ENCODE measurements around the gene MTA3.

MTA3 gene

DNA sequence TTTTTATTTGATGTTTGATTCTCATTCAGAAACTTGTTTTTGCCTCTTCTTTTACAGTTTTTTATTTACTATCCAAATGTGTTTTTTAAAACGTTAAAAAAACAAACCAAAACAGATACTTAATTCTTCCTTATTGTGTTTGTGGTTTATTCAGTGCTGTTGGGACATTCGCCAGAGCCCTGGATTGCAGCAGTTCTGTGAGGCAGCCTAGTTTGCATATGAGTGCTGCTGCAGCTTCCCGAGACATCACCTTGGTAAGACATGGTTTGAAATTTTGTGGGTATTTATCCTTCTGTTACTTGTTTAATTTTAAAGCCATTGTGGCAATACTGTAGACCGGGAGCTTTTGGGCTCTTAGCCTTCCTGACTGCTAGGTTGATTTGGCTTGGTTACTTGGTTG lies 91.2 kb downstream of the MTA3 start:
- DNase-seq (ENCODE audit: low read depth in 2 of 2) = no peak

DNA sequence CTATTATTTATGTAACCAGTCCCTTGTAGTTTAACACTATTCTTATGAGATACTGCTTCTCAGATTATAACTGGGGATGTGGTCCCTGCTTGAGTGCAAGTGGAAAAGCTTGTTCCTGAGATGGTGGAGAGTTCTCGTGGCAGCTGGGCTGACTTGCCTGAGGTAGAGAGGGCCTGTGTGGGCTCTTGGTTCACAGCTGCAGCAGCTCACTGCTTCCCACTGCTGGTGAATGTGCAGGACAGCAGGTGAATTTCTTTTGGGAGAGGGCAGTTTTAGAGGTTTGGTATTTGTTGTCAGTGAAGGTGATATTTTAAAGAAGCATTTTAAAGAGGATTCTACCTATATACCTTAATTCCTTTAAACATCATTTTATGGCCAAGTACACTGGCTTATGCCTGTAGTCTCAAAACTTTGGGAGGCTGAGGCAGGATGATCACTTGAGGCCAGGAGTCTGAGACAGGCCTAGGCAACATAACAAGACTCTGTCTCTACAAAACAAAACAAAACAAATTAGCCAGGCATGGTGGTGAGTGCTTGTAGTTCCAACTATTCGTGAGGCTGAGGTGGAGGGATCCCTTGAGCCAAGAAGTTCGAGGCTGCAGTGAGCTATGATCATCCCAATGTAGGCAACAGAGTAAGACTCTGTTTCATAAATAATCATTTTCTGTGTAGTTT lies 94.8 kb downstream of the MTA3 start:
- DNase-seq (ENCODE audit: low read depth in 2 of 2) = peak; percentile 37 to 44

DNA sequence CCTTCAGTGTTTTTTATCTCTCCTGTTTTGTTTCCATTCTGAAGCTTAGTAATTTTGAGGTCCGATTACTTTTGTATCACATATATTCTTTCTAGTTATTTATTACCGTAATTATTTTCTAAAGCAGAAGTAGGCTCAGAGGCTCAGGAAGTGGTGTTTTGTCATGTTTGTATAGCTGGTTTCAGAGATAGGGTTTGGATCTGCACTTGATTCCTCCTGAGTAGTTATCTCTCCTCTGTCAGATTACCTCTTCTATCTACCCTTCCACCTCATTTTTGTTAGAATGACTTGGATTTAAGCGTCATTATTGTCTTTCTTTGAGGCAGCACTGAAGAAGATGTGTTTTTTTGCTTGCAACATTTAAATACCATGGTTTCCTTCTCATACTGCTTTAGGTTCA lies 95.4 kb downstream of the MTA3 start:
- no peak for DNase-seq (ENCODE audit: low read depth in 2 of 2)

DNA sequence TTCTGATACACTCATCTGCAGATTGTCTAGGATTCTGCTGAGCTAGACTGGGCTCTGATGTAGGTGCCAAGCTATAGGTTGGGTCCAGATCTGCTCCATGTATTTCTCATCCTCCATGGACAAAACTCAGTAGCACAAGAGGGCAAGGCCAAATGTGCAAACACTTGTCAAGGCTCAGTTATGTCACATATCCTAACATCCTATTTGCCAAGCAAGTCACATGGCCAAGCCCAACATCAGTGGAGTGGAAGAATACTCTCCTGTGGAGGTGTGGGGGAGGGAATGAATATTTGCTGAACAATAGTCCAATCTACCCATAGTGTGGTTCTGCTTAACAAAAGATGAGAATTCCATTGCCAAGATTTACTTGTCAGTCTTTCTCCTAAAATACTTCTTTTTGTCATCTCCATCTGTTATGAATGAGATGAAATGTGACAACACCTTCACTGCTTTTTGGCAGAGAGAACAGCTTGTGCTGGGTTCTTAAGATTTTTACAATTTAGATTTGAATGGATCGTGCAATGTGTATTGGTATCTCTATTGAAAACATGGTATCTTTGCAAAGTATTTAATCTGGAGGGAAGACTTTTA lies 105.7 kb downstream of the MTA3 start:
- DNase-seq (ENCODE audit: low read depth in 2 of 2) = no peak

GRCh38 chr2:42675815-42676214 lies 107.4 kb downstream of the MTA3 start:
- DNase-seq (ENCODE audit: low read depth in 2 of 2) = no peak

DNA sequence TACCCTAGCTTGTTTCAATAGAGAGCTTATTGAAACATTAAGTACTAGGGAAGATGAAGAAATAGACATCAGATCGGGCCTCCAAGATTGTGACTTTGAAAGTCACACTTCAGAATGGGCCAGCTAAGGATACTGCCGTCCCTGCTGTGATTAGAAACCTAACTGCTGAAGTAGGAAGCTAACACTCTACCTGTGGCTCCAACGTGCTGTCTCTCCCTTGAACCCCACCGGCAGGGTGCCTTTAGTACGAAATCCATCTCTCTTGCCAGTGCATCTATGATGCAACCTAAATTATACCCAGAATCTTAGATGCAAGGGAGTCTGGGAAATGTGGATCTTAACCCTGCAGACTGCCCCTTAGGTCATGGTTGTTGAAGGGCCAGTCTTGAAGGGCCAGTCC lies 116.9 kb downstream of the MTA3 start:
- DNase-seq (ENCODE audit: low read depth in 2 of 2) = no peak

DNA sequence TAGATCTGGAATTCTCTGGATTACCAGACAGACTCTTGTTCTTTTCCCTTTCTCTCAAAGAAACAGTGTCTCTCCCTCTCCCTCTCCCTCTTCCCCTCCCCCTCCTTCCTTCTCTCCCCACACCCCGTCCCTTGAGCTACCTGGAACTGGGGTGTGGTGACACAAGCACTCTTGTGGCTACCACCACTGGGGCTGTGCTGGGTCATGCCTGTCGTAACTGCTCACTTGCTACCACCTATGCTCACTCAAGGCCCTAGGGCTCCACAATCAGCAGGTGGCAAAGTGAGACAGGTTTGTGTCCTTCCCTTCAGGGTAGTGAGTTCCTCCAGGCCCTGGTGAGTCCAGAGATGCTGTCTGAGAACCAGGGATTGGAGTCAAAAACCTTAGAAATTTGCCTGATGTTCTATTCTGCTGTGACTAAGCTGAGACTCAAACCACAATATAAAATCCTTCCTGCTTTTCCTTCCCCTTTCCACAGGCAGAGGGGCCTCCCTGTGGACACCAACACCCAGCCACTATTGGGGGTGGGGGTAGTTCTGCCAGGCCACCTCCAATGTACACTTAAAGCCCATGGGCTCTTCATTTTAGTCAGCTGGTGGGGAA lies 124.7 kb downstream of the MTA3 start:
- no peak for DNase-seq (ENCODE audit: low read depth in 2 of 2)

- DNase-seq (ENCODE audit: low read depth in 2 of 2) = no peak
These were observed 125.5 kb downstream of the MTA3 start for GRCh38 chr2:42693688-42694479.

DNA sequence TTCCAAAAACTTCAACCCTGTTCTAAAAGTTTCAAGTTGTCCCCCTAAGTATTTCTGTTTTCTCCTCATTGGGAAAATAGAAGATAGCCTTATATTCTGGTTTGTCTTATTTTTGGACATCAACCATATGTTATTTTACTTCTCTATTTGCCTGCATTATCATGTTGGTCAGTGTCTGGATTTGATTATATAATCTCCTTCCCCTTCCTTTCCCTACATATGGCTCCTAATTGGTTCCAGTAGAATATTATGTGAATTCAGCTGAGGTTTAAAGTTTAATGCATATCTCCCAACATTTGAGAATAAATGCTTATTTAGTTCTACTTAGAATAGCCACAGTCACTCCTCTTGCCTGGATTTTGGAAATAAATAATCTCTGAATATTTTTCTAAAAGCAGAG lies 128.6 kb downstream of the MTA3 start:
- no peak for DNase-seq (ENCODE audit: low read depth in 2 of 2)

DNA sequence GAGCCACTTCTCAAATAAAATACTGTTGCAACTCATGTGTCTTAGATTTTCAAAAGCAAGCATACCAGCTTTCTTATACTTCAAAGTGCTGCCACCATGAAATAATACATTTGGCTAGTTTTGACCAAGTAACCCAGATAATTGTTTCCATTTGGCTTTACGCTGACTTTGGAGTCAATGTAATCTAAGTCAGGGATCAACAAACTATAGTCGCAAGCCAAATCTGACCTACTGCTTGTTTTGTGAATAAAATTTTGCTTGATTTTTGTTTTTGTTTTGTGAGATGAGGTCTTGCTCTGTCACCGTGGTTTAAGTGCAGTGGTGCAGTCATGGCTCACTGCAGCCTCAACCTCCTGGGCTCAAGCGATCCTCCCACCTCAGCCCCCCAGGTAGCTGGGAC lies 130.5 kb downstream of the MTA3 start:
- no peak for DNase-seq (ENCODE audit: low read depth in 2 of 2)

- DNase-seq (ENCODE audit: low read depth in 2 of 2) = no peak
These were observed 138.4 kb downstream of the MTA3 start for GRCh38 chr2:42706836-42707235.

DNA sequence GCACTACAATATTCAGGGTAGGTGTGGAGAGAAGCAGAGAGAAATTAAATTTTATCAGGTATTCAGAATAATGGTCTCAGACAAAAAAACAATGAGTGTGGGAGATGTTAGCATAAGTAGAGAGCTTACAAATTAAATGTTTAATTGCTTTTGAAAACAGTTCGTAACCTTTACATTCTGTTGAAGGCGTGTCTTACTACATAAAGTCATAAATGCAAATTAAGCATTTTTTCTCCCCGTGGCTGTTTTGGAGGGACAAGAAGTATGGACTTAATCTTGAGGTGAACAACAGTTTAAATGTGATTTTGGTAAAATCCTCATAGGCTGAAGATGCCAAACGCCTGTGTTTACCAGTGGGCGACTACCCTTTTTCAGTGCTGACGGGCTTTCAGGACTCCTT lies 139.7 kb downstream of the MTA3 start:
- DNase-seq (ENCODE audit: low read depth in 2 of 2) = no peak

GRCh38 chr2:42711896-42712295 lies 143.5 kb downstream of the MTA3 start:
- no peak for DNase-seq (ENCODE audit: low read depth in 2 of 2)

- DNase-seq (ENCODE audit: low read depth in 2 of 2) = no peak
These were observed 144.5 kb downstream of the MTA3 start for GRCh38 chr2:42712934-42713333.

DNA sequence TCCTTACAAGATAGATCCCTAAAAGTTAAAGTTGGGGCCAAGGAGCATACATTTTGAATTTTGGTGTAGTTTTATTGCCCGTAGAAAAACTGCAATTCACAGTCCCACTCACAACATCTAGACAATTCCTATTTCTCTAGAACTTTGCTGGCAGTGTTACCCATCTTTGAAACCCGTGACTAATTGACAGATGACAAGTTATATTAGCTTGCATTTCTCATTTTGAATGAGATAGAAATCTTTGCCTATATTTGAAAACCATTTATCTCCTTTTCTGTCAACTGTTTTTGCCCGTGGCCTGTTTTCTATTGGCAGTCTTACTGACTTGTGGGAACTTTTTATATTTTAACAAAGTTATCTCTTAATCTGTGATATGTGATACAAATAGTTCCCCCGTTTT lies 145.5 kb downstream of the MTA3 start:
- DNase-seq (ENCODE audit: low read depth in 2 of 2) = no peak

DNA sequence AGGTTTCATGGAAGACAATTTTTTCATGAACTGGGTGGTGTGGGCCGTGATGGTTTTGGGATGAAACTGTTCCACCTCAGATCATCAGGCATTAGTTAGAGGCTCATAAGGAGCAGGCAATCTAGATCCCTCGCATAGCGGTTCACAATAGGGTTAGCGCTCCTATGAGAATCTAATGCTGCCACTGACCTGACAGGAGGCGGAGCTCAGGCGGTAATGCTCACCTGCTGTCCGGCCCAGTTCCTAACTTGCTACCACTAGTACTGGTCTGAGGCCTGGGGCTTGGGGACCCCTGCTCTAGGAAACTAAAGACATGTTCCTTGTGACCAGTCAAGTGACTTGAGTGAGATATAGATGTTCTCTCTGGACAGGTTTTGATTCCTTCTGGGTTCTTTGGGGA lies 146.3 kb downstream of the MTA3 start:
- DNase-seq (ENCODE audit: low read depth in 2 of 2) = no peak

DNA sequence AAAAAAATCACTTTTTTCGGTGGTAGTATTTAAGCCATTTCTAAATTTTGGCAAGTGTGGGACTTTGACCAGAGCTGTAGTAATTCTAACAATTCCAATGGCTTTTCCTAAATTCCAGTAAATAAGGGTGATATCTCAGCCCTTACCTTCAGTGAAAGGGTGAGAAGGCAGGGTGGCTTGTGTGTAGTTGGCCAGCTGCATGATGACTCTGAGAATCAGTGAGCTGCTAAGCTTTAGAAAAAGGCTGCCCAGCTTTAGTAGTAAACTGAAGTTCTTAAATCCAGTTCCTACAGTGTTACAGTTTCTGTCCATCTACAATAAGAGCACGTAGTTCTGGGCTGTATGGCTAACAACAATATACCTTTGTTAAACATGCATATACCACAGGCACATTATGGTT lies 153.5 kb downstream of the MTA3 start:
- no peak for DNase-seq (ENCODE audit: low read depth in 2 of 2)

GRCh38 chr2:42722320-42723190 lies 154.1 kb downstream of the MTA3 start:
- DNase-seq (ENCODE audit: low read depth in 2 of 2) = peak; percentile 9 to 10

DNA sequence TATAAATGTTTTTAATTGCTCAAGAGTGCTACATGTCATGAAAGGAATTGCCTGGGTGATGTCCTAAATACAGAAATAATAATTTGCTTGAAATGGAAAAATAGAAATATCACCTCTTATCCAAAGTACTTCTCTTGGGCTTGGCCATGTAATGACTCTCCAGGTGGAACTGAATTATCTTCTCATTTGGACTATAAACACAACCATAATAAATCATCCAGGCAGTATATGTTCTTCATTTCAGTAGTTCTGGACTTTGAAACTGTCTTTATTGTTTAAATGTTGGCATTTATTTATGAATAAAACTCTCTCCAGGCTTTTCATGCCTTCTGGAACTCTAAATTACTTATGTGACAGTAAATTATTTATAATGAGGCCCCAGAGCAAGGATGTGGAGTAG lies 155.0 kb downstream of the MTA3 start:
- no peak for DNase-seq (ENCODE audit: low read depth in 2 of 2)

GRCh38 chr2:42724886-42725285 lies 156.5 kb downstream of the MTA3 start:
- no peak for DNase-seq (ENCODE audit: low read depth in 2 of 2)

GRCh38 chr2:42725657-42726056 lies 157.2 kb downstream of the MTA3 start:
- no peak for DNase-seq (ENCODE audit: low read depth in 2 of 2)

- DNase-seq (ENCODE audit: low read depth in 2 of 2) = no peak
These were observed 158.2 kb downstream of the MTA3 start for GRCh38 chr2:42726680-42727079.

Data from stimulated activated CD4-positive, alpha-beta T cell treated with anti-CD3 and anti-CD28 coated beads, Interleukin-4, amount 100 ng/mL, for 48 hours (primary cell).